Esophagus squamous epithelium (tissue), 4 donors: ENCODE measurements around the gene TRIM15.

Source experiments
- CTCF ChIP-seq, 6 experiments: fragments of 450-650 bp in 4 of 6; fragments of 200-600 bp in 2 of 6; sonication (generic) in 2 of 6; IDR thresholded peaks; one replicate each; pipeline ENCODE4 v1.5.1; 2016 to 2019; ENCODE audit warnings: antibody characterized with exemption in 6 of 6, mild to moderate bottlenecking in 4 of 6, moderate library complexity in 4 of 6
- POLR2A ChIP-seq, 4 donors: fragments of 450-650 bp; IDR thresholded peaks; one replicate each; pipeline ENCODE4 v1.6.1; 2017; ENCODE audit warnings: antibody characterized with exemption in 4 of 4, mild to moderate bottlenecking in 4 of 4, moderate library complexity in 3 of 4

- TF ChIP-seq CTCF (IDR thresholded peaks at IDR 0.05) (no peak), POLR2A (IDR thresholded peaks at IDR 0.05) (no peak)
Observed at GRCh38 chr6:30188541-30188940, 25.2 kb downstream of the TRIM15 start.
